NCI-H2107 treated with DMSO at 0.1 percent for 48 hours (cell line): ENCODE results near the gene IGF1.

ENCODE experiments used
- DNase-seq: peaks from one replicate; lab custom pipeline; 2025; ENCODE audit not compliant: unreplicated experiment; lab: John Stamatoyannopoulos, UW

Gene IGF1

GRCh38 chr12:102480406-102480805 lies at the start of gene IGF1:
Gene IGF1, minus strand, starts transcription at chr12:102480563. Its CDS starts 182 bp downstream, at chr12:102480381.
- no peak for DNase-seq

GRCh38 chr12:102528111-102528510 lies 47.7 kb upstream of the IGF1 start:
- no peak for DNase-seq

- no peak for DNase-seq
These were observed 46.9 kb upstream of the IGF1 start for GRCh38 chr12:102527171-102527720.

- DNase-seq = no peak
These were observed 46.3 kb upstream of the IGF1 start for GRCh38 chr12:102526656-102527055.

- DNase-seq = no peak
These were observed 42.4 kb upstream of the IGF1 start for GRCh38 chr12:102522768-102523167.

GRCh38 chr12:102521662-102522277 lies 41.4 kb upstream of the IGF1 start:
- DNase-seq = no peak

GRCh38 chr12:102518871-102519270 lies 38.5 kb upstream of the IGF1 start:
- DNase-seq = no peak

- no peak for DNase-seq
These were observed 34.3 kb upstream of the IGF1 start for GRCh38 chr12:102514696-102515095.

GRCh38 chr12:102513739-102514138 lies 33.4 kb upstream of the IGF1 start:
- no peak for DNase-seq

- DNase-seq = no peak
These were observed 32.9 kb upstream of the IGF1 start for GRCh38 chr12:102513272-102513671.

- DNase-seq = no peak
These were observed 32.2 kb upstream of the IGF1 start for GRCh38 chr12:102512523-102512922.

GRCh38 chr12:102511575-102511974 lies 31.2 kb upstream of the IGF1 start:
- no peak for DNase-seq

- no peak for DNase-seq
These were observed 30.1 kb upstream of the IGF1 start for GRCh38 chr12:102510463-102510862.

- no peak for DNase-seq
These were observed 29.7 kb upstream of the IGF1 start for GRCh38 chr12:102510031-102510430.

GRCh38 chr12:102509123-102509626 lies 28.8 kb upstream of the IGF1 start:
- no peak for DNase-seq

- DNase-seq = no peak
These were observed 27.7 kb upstream of the IGF1 start for GRCh38 chr12:102508052-102508451.

- no peak for DNase-seq
These were observed 26.9 kb upstream of the IGF1 start for GRCh38 chr12:102507301-102507700.

- no peak for DNase-seq
These were observed 24.5 kb upstream of the IGF1 start for GRCh38 chr12:102504871-102505270.

GRCh38 chr12:102504280-102504679 lies 23.9 kb upstream of the IGF1 start:
- no peak for DNase-seq

GRCh38 chr12:102503831-102504230 lies 23.5 kb upstream of the IGF1 start:
- no peak for DNase-seq

GRCh38 chr12:102503056-102503681 lies 22.8 kb upstream of the IGF1 start:
- no peak for DNase-seq

- DNase-seq = no peak
These were observed 21.4 kb upstream of the IGF1 start for GRCh38 chr12:102501773-102502172.
